K562 (cell line): ENCODE results near the gene MINDY4. TPM values are rescaled to one million over a fixed set of nuclear protein-coding genes. Genes with fewer than 3 reads are reported as not detected.
A peak's percentile ranks its signal among the peaks of the same experiment; 100 is the strongest.

Experiments used
- ATF3 ChIP-seq, 2 experiments: fragments of 450-650 bp in 1 of 2; sonication (generic) in 1 of 2; formaldehyde crosslinking in 1 of 2; IDR thresholded peaks in 1 of 2; conservative IDR thresholded peaks in 1 of 2; 2 replicates each; pipeline versions ENCODE4 v1.6.1 to v1.8.1; 2016 to 2023; ENCODE audit warnings: mild to moderate bottlenecking in 2 of 2, moderate library complexity in 2 of 2, inconsistent platforms in 1 of 2, missing genetic modification reagents in 1 of 2
- GATAD2A ChIP-seq: fragments of 450-650 bp; IDR thresholded peaks from 2 replicates; pipeline ENCODE4 v1.6.1; 2017
- HDAC1 ChIP-seq, 2 experiments: fragments of 450-650 bp; IDR thresholded peaks; 2 replicates each; pipeline ENCODE4 v1.6.1; 2016 to 2017; ENCODE audit warnings: inconsistent platforms in 1 of 2, mild to moderate bottlenecking in 1 of 2, moderate library complexity in 1 of 2
- NCOA6 ChIP-seq: fragments of 450-650 bp; IDR thresholded peaks from 2 replicates; pipeline ENCODE4 v1.6.1; 2017; ENCODE audit warnings: mild to moderate bottlenecking
- NEUROD1 ChIP-seq: fragments of 150-350 bp; IDR thresholded peaks from 2 replicates; pipeline ENCODE4 v1.6.1; 2014; ENCODE audit warnings: borderline replicate concordance, low read length, low read depth; ENCODE audit not compliant: partially characterized antibody
- SIN3A ChIP-seq, 2 experiments: fragments of 150-350 bp in 1 of 2; IDR thresholded peaks; 2 replicates each; pipeline ENCODE4 v1.6.1; 2011 to 2016; ENCODE audit warnings: borderline replicate concordance in 2 of 2, low read depth in 2 of 2, low read length in 2 of 2, mild to moderate bottlenecking in 2 of 2, moderate library complexity in 2 of 2; ENCODE audit not compliant: control insufficient read depth in 1 of 2
- TBP ChIP-seq: optimal IDR thresholded peaks from 2 replicates; pipeline ENCODE3; 2011; ENCODE audit warnings: low read depth, low read length, improper control_type of control experiment
- UBTF ChIP-seq, 2 experiments: IDR thresholded peaks; 2 replicates each; pipeline ENCODE4 v1.6.1; 2012; ENCODE audit warnings: improper control_type of control experiment in 2 of 2, low read depth in 2 of 2, low read length in 2 of 2, borderline replicate concordance in 1 of 2
- ZBED1 ChIP-seq: IDR thresholded peaks from 2 replicates; pipeline ENCODE4 v1.6.1; 2014
- ZNF318 ChIP-seq, 2 experiments: fragments of 450-650 bp; IDR thresholded peaks; 2 replicates each; pipeline ENCODE4 v1.6.1; 2016; ENCODE audit warnings: mild to moderate bottlenecking in 2 of 2, borderline replicate concordance in 1 of 2, low read depth in 1 of 2, moderate library complexity in 1 of 2
- ZNF766 ChIP-seq: fragments of 200-800 bp; sonication (Bioruptor generic); conservative IDR thresholded peaks from 2 replicates; pipeline ENCODE4 v1.6.1; 2016; ENCODE audit warnings: missing genetic modification characterization, missing compliant biosample characterization
- polyA plus RNA-seq, 8 experiments: library from polyadenylated mRNA; depleted of rRNA in 4 of 8; stranded (reverse) in 5 of 8; unstranded in 3 of 8; fragments of >200 nt; fragmentation: Nextera tagmentation in 2 of 8; fragmentation: Illumina TruSeq in 1 of 8; extraction: Ambion mirVana in 2 of 8; extraction: Trizol in 1 of 8; gene quantifications; 2 replicates each; pipeline versions ENCODE4 v1.2.1 to v1.2.3, GENCODE V29; 2011 to 2014; ENCODE audit warnings: inconsistent platforms in 1 of 8, missing spikeins in 1 of 8
- total RNA-seq, 7 experiments: library from RNA; depleted of rRNA in 6 of 7; stranded (reverse); fragments of >200 nt in 6 of 7; fragmentation: Illumina TruSeq in 2 of 7; extraction: Trizol in 2 of 7; gene quantifications; 2 replicates each; pipeline versions ENCODE4 v1.2.1 to v1.2.3, GENCODE V29; 2011 to 2021; ENCODE audit warnings: low replicate concordance in 1 of 7

The MINDY4 gene
- total and polyA plus RNA-seq, 9 of the 15 experiments (the other 6 are each of a cell fraction or from before 2014, with no cell fraction given): 2.1 to 16.7 (median 11.0) TPM

GRCh38 chr7:30761214-30762156, 9.7 kb upstream of the MINDY4 start (continued):
- TF ChIP-seq ZNF318 (IDR thresholded peaks at IDR 0.05; ENCODE audit: borderline replicate concordance in 1 of 2, low read depth in 1 of 2) (0 out of 4 replicates have a peak, but pooled peaks of 1 of the 2 experiments have one; percentile 50), UBTF (IDR thresholded peaks at IDR 0.05; ENCODE audit: borderline replicate concordance in 1 of 2, low read depth in 2 of 2, low read length in 2 of 2) (peak in 1 of 2 experiments; percentile 54; a peak in 1 of 4 replicates), NCOA6 (0 out of 2 replicates have a peak, but pooled peaks have one; percentile 57), SIN3A (IDR thresholded peaks at IDR 0.05; ENCODE audit: borderline replicate concordance in 2 of 2, control insufficient read depth in 1 of 2, low read depth in 2 of 2, low read length in 2 of 2) (no peak), ZNF766 (peak; percentile 90; the same call in 1 of the 2 replicates), NEUROD1 (peak; percentile 61), GATAD2A (peak; percentile 97), TBP (peak; percentile 59), ATF3 (IDR thresholded peaks at IDR 0.05) (peak; percentile 60; the same call in 1 of the 2 replicates), ATF3 (CRISPR knock-in tag; conservative IDR thresholded peaks at IDR 0.05) (no peak), ZBED1 (peak; percentile 83; the same call in 1 of the 2 replicates), HDAC1 (IDR thresholded peaks at IDR 0.05) (peak; percentile 91 to 98)
